HepG2 (cell line): ENCODE measurements around the gene GRIK3. TPM values are rescaled to one million over a fixed set of nuclear protein-coding genes. Genes with fewer than 3 reads are reported as not detected.

Experiments
- ATAC-seq: fragments of 200-7000 bp; cut with Tn5 transposase; 3 replicates; pipeline ENCODE4 v1.9.1; 2020; ENCODE audit warnings: mild to moderate bottlenecking, moderate library complexity
- BruUV-seq: library from RNA; stranded (reverse); fragments of 400-500 nt; replicated peaks from 2 replicates; lab custom pipeline; 2021; lab: Mats Ljungman, UMichigan
- CTCF ChIA-PET: fragments of 300-600 bp; formaldehyde crosslinking; extraction: SDS; loops from one replicate; lab custom pipeline; 2021; ENCODE audit warnings: low total read pairs, inconsistent platforms, low intra/inter-chr PET ratio; lab: Yijun Ruan, JAX
- POLR2A ChIA-PET: fragments of 350-600 bp; sonication (Branson Sonifier 250); formaldehyde crosslinking; loops from one replicate; lab custom pipeline; 2020; ENCODE audit warnings: antibody characterized with exemption, inconsistent platforms; lab: Yijun Ruan, JAX
- DNase-seq: peaks from one replicate; pipeline ENCODE4 v3.0.0-alpha.2; 2015; ENCODE audit warnings: low spot score
- FAIRE-seq: peaks from 3 replicates; lab custom pipeline; 2011; peaks lifted over from hg19 to GRCh38; lab: Jason Lieb, UNC
- H2AFZ ChIP-seq: one replicate; pipeline ENCODE4 v1.6.1; 2011; ENCODE audit warnings: low read length, inconsistent platforms
- H3K27ac ChIP-seq: fragments of 300-600 bp; 3 replicates; pipeline ENCODE4 v1.8.0; 2011; ENCODE audit warnings: mixed run types, mild to moderate bottlenecking, mixed read lengths, low read length, inconsistent platforms; ENCODE audit not compliant: insufficient read depth; ENCODE audit errors: extremely low read length
- H3K27me3 ChIP-seq, 2 experiments: fragments of 200-600 bp in 1 of 2; 2 replicates in 1 of 2; 3 replicates in 1 of 2; pipeline versions ENCODE4 v1.6.0 to v1.8.0; 2011; ENCODE audit warnings: low read length in 2 of 2, mild to moderate bottlenecking in 2 of 2, moderate library complexity in 2 of 2, inconsistent platforms in 1 of 2; ENCODE audit not compliant: insufficient read depth in 2 of 2, control insufficient read depth in 1 of 2
- H3K36me3 ChIP-seq, 2 experiments: fragments of 200-600 bp in 1 of 2; replicated peaks in 1 of 2; 2 replicates in 1 of 2; 3 replicates in 1 of 2; pipeline versions ENCODE4 v1.5.1 to v1.8.0; 2011; ENCODE audit warnings: low read length in 2 of 2, inconsistent platforms in 1 of 2; ENCODE audit not compliant: insufficient read depth in 2 of 2, control insufficient read depth in 1 of 2
- H3K4me1 ChIP-seq: 2 replicates; pipeline ENCODE4 v1.5.1; 2012; ENCODE audit warnings: low read length, inconsistent platforms; ENCODE audit not compliant: insufficient read depth
- H3K4me2 ChIP-seq: 2 replicates; pipeline ENCODE4 v1.6.0; 2011; ENCODE audit warnings: low read depth, low read length, inconsistent platforms
- H3K4me3 ChIP-seq, 3 experiments: fragments of 200-600 bp in 1 of 3; sonication (generic), shearing (Covaris generic) in 1 of 3; replicated peaks in 1 of 3; 2 replicates each; pipeline ENCODE4 v1.5.1; 2011 to 2016; ENCODE audit warnings: low read length in 3 of 3, inconsistent platforms in 2 of 3, low read depth in 2 of 3, mild to moderate bottlenecking in 2 of 3, control low read depth in 1 of 3, mixed read lengths in 1 of 3; ENCODE audit not compliant: insufficient read depth in 1 of 3
- H3K79me2 ChIP-seq: one replicate; pipeline ENCODE4 v1.6.1; 2011; ENCODE audit warnings: low read length, inconsistent platforms; ENCODE audit not compliant: insufficient read depth
- H3K9ac ChIP-seq: 2 replicates; pipeline ENCODE4 v1.6.0; 2011; ENCODE audit warnings: mild to moderate bottlenecking, low read depth, low read length, inconsistent platforms; ENCODE audit not compliant: insufficient read depth
- H3K9me3 ChIP-seq: 2 replicates; pipeline ENCODE4 v1.5.1; 2012; ENCODE audit warnings: mild to moderate bottlenecking, low read length
- H4K20me1 ChIP-seq: 2 replicates; pipeline ENCODE4 v1.6.0; 2011; ENCODE audit warnings: inconsistent platforms, mild to moderate bottlenecking, low read length, moderate library complexity; ENCODE audit not compliant: insufficient read depth
- ATF7 ChIP-seq, 2 experiments: fragments of 450-650 bp in 1 of 2; sonication (generic) in 1 of 2; formaldehyde crosslinking in 1 of 2; IDR thresholded peaks; 2 replicates each; pipeline versions ENCODE4 v1.4.0 to v1.6.1; 2016 to 2020; ENCODE audit warnings: antibody characterized with exemption in 1 of 2, mild to moderate bottlenecking in 1 of 2, missing genetic modification reagents in 1 of 2
- CBX2 ChIP-seq, 2 experiments: fragments of 200-600 bp in 1 of 2; sonication (generic); formaldehyde crosslinking in 1 of 2; IDR thresholded peaks; 2 replicates each; pipeline versions ENCODE4 v1.7.0 to v1.8.1; 2018 to 2022; ENCODE audit warnings: low read depth in 2 of 2, low read length in 1 of 2, mild to moderate bottlenecking in 1 of 2, missing genetic modification reagents in 1 of 2
- CCAR2 ChIP-seq: fragments of 200-400 bp; formaldehyde crosslinking; optimal IDR thresholded peaks from 2 replicates; pipeline ENCODE3; 2018; ENCODE audit warnings: low read depth, mild to moderate bottlenecking, low read length, moderate library complexity
- FOSL1 ChIP-seq: sonication (generic); formaldehyde crosslinking; IDR thresholded peaks from 2 replicates; pipeline ENCODE4 v1.9.0; 2021; ENCODE audit warnings: missing genetic modification reagents, borderline replicate concordance
- GATAD1 ChIP-seq: IDR thresholded peaks from 2 replicates; pipeline ENCODE4 v1.6.1; 2016; ENCODE audit warnings: missing genetic modification reagents, missing compliant biosample characterization
- HIVEP1 ChIP-seq: sonication (generic); formaldehyde crosslinking; IDR thresholded peaks from 2 replicates; pipeline ENCODE4 v1.4.0; 2020; ENCODE audit warnings: mild to moderate bottlenecking, missing genetic modification reagents
- HNF4A ChIP-seq: sonication (generic); formaldehyde crosslinking; IDR thresholded peaks from 2 replicates; pipeline ENCODE4 v1.4.0; 2020; ENCODE audit warnings: missing genetic modification reagents
- KDM2A ChIP-seq: sonication (generic); formaldehyde crosslinking; IDR thresholded peaks from 2 replicates; pipeline ENCODE4 v1.4.0; 2020; ENCODE audit warnings: low read depth, missing genetic modification reagents, borderline replicate concordance
- MBD4 ChIP-seq: IDR thresholded peaks from 2 replicates; pipeline ENCODE4 v1.6.1; 2012; ENCODE audit warnings: low read length, inconsistent platforms, borderline replicate concordance
- NFKB2 ChIP-seq: sonication (generic); formaldehyde crosslinking; IDR thresholded peaks from 2 replicates; pipeline ENCODE4 v1.4.0; 2020; ENCODE audit warnings: missing genetic modification reagents, borderline replicate concordance
- TBX2 ChIP-seq: sonication (generic); formaldehyde crosslinking; IDR thresholded peaks from 2 replicates; pipeline ENCODE4 v1.5.0; 2020; ENCODE audit warnings: missing genetic modification reagents, mild to moderate bottlenecking, borderline replicate concordance
- ZBTB10 ChIP-seq: sonication (generic); formaldehyde crosslinking; IDR thresholded peaks from 2 replicates; pipeline ENCODE4 v1.4.0; 2020; ENCODE audit warnings: missing genetic modification reagents, borderline replicate concordance
- ZNF256 ChIP-seq: sonication (generic); formaldehyde crosslinking; conservative IDR thresholded peaks from 2 replicates; pipeline ENCODE4 v1.4.0; 2020; ENCODE audit warnings: missing genetic modification reagents
- ZNF263 ChIP-seq: sonication (generic); formaldehyde crosslinking; IDR thresholded peaks from 2 replicates; pipeline ENCODE4 v1.4.0; 2020; ENCODE audit warnings: missing genetic modification reagents
- ZNF296 ChIP-seq: sonication (generic); formaldehyde crosslinking; conservative IDR thresholded peaks from 2 replicates; pipeline ENCODE4 v1.5.0; 2020; ENCODE audit warnings: mild to moderate bottlenecking, missing genetic modification reagents
- ZNF33B ChIP-seq: sonication (generic); formaldehyde crosslinking; IDR thresholded peaks from 2 replicates; pipeline ENCODE4 v1.5.1; 2020; ENCODE audit warnings: mild to moderate bottlenecking, missing genetic modification reagents
- ZNF460 ChIP-seq: sonication (generic); formaldehyde crosslinking; IDR thresholded peaks from 2 replicates; pipeline ENCODE4 v1.5.1; 2020; ENCODE audit warnings: missing genetic modification reagents, mild to moderate bottlenecking, borderline replicate concordance
- ZNF605 ChIP-seq: sonication (generic); formaldehyde crosslinking; IDR thresholded peaks from 2 replicates; pipeline ENCODE4 v1.8.0; 2022; ENCODE audit warnings: mild to moderate bottlenecking, missing genetic modification reagents
- ZSCAN22 ChIP-seq: sonication (generic); formaldehyde crosslinking; IDR thresholded peaks from 2 replicates; pipeline ENCODE4 v1.4.0; 2020; ENCODE audit warnings: mild to moderate bottlenecking, missing genetic modification reagents
- WGBS: methylation state at CpG from one replicate; pipeline ENCODE4 v1.1.6; 2017; ENCODE audit warnings: low lambda C conversion rate; 5-methylcytosine and 5-hydroxymethylcytosine counted together
- in situ Hi-C: cut with HindIII; loops from 2 replicates; pipeline ENCODE4 v1.10.0; 2017; ENCODE audit warnings: low pct_unique_long_range_greater_than_20kb; ENCODE audit not compliant: extremely low pct_ligation_motif_present
- intact Hi-C: fragments of 100-400 bp; cut with micrococcal nuclease; formaldehyde crosslinking; loops from one replicate; pipeline ENCODE4 v1.10.0; 2022; ENCODE audit not compliant: unreplicated experiment
- polyA plus RNA-seq, 8 experiments: library from polyadenylated mRNA; depleted of rRNA in 3 of 8; stranded (reverse) in 7 of 8; unstranded in 1 of 8; fragments of >200 nt; fragmentation: Illumina TruSeq in 4 of 8; extraction: Trizol in 4 of 8; gene quantifications; 2 replicates each; pipeline versions ENCODE4 v1.2.1 to v1.2.3, GENCODE V29; 2011 to 2016; ENCODE audit warnings: low read depth in 4 of 8, missing spikeins in 1 of 8, mixed read lengths in 1 of 8; ENCODE audit not compliant: insufficient read depth in 1 of 8
- total RNA-seq, 5 experiments: library from RNA; depleted of rRNA; stranded (reverse); fragments of >200 nt; fragmentation: Illumina TruSeq; extraction: Trizol; gene quantifications; 2 replicates each; pipeline ENCODE4 v1.2.3, GENCODE V29; 2016; ENCODE audit warnings: low read depth in 1 of 5

Gene GRIK3
- total and polyA plus RNA-seq, 2 of the 13 experiments (the other 11 are each of a cell fraction or from before 2014, with no cell fraction given), result not detected

- H3K4me2 ChIP-seq, result no peak overlapping the region
- H3K27ac ChIP-seq, result no peak overlapping the region
- no peaks in the 10 kb centered on the region for H3K4me1 ChIP-seq
- no peaks in the 10 kb centered on the region for H3K36me3 ChIP-seq
- H3K79me2 ChIP-seq, result no peaks in the 10 kb centered on the region
- no peak overlapping the region for H3K9ac ChIP-seq
- ChIA-PET CTCF (no interaction called here), POLR2A (no interaction called here)
- DNase-seq, result no peak
- no TSS peak for BruUV-seq
- H3K27me3 ChIP-seq, result 0 out of 5 replicates have a peak, but pooled peaks cover 0 to 1% of the 10 kb centered on the region in 2 experiments
- intact Hi-C loops, result no loop called here
- no peak overlapping the region for H2AFZ ChIP-seq
- no peak for FAIRE-seq
- H4K20me1 ChIP-seq, result no peaks in the 10 kb centered on the region
- no peak overlapping the region for H3K4me3 ChIP-seq
- WGBS, result 0% methylated on average over 3 of the region's 3 CpGs
- in situ Hi-C loops, result no loop called here
- TF ChIP-seq ATF7 (IDR thresholded peaks at IDR 0.05) (peak; percentile 72), ATF7 (CRISPR knock-in tag; IDR thresholded peaks at IDR 0.05) (no peak), CBX2 (IDR thresholded peaks at IDR 0.05; ENCODE audit: low read depth, low read length) (no peak), CBX2 (CRISPR knock-in tag; IDR thresholded peaks at IDR 0.05; ENCODE audit: low read depth) (no peak), HIVEP1 (no peak)
- H3K9me3 ChIP-seq, result no peaks in the 10 kb centered on the region
- no peak for ATAC-seq
These were observed 239.9 kb downstream of the GRIK3 start for GRCh38 chr1:36794460-36794859.

- Histone ChIP-seq H3K27ac (no peak overlapping the region), H3K9ac (no peak overlapping the region), H3K9me3 (no peaks in the 10 kb centered on the region), H3K4me1 (no peaks in the 10 kb centered on the region), H3K36me3 (no peaks in the 10 kb centered on the region), H3K4me2 (no peak overlapping the region), H2AFZ (no peak overlapping the region), H3K4me3 (no peak overlapping the region), H3K27me3 (0 out of 5 replicates have a peak, but pooled peaks cover 0 to 1% of the 10 kb centered on the region in 2 experiments), H4K20me1 (no peaks in the 10 kb centered on the region), H3K79me2 (no peaks in the 10 kb centered on the region)
- no TSS peak for BruUV-seq
- intact Hi-C loops, result no loop called here
- ATAC-seq (no peak), DNase-seq (no peak), FAIRE-seq (no peak)
- CTCF ChIA-PET, result no interaction called here
- in situ Hi-C loops, result no loop called here
- POLR2A ChIA-PET, result no interaction called here
- TF ChIP-seq ZNF605 (CRISPR knock-in tag), result no peak
- TF ChIP-seq ZNF33B (CRISPR knock-in tag), result no peak
- no peak for TF ChIP-seq ZNF256 (CRISPR knock-in tag)
- no peak for TF ChIP-seq ZSCAN22 (CRISPR knock-in tag)
- TF ChIP-seq MBD4, result no peak
- TF ChIP-seq ZNF263 (CRISPR knock-in tag), result no peak
- TF ChIP-seq CCAR2, result no peak
- TF ChIP-seq FOSL1 (CRISPR knock-in tag), result no peak
- TF ChIP-seq GATAD1 (CRISPR knock-in tag), result no peak
- TF ChIP-seq ZNF296 (CRISPR knock-in tag), result no peak
- TF ChIP-seq ZBTB10, result no peak
- TF ChIP-seq NFKB2, result no peak
- TF ChIP-seq HNF4A (CRISPR knock-in tag), result no peak
- no peak for TF ChIP-seq TBX2 (CRISPR knock-in tag)
- no peak for TF ChIP-seq KDM2A (CRISPR knock-in tag)
- TF ChIP-seq ZNF460, result no peak
These were observed 240.9 kb downstream of the GRIK3 start for GRCh38 chr1:36793452-36793851.
